PC-3 (cell line): ENCODE measurements around the gene TTC23L.

Source experiments
- EZH2 ChIP-seq: fragments of 300-600 bp; sonication (generic); IDR thresholded peaks from one replicate; pipeline ENCODE4 v1.6.1; 2017; ENCODE audit warnings: antibody characterized with exemption, mild to moderate bottlenecking, low read length; ENCODE audit not compliant: unreplicated experiment
- EZH2phosphoT487 ChIP-seq: fragments of 300-600 bp; sonication (generic); IDR thresholded peaks from 2 replicates; pipeline ENCODE4 v1.6.1; 2018; ENCODE audit warnings: mild to moderate bottlenecking, antibody characterized with exemption, low read length, borderline replicate concordance
- TF ChIP-seq, protein P1 (sequence below): fragments of 300-600 bp; sonication (generic); conservative IDR thresholded peaks from 2 replicates; pipeline ENCODE4 v1.5.1; 2017; ENCODE audit warnings: antibody characterized with exemption, low read depth, mild to moderate bottlenecking, low read length

DNA sequence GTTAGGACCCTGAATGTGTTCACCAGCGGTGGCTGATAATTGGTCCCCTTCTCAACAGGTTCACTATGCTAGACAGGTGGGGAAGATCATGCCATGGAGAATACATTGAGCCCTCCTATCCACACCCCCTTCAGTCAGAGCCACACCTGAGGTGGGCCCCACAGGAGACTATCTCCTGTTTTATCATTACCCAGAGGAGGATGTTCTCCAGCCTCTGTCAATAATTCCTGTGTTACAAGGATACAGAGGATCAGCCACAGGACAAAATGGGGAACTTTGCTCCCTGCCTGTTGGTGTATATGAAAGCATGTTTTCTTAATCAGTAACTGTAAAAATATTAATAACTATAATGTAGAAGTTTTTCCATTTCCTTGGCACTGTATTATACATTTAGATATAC, 50.4 kb downstream of the TTC23L start:
- TF ChIP-seq, protein P1, sequence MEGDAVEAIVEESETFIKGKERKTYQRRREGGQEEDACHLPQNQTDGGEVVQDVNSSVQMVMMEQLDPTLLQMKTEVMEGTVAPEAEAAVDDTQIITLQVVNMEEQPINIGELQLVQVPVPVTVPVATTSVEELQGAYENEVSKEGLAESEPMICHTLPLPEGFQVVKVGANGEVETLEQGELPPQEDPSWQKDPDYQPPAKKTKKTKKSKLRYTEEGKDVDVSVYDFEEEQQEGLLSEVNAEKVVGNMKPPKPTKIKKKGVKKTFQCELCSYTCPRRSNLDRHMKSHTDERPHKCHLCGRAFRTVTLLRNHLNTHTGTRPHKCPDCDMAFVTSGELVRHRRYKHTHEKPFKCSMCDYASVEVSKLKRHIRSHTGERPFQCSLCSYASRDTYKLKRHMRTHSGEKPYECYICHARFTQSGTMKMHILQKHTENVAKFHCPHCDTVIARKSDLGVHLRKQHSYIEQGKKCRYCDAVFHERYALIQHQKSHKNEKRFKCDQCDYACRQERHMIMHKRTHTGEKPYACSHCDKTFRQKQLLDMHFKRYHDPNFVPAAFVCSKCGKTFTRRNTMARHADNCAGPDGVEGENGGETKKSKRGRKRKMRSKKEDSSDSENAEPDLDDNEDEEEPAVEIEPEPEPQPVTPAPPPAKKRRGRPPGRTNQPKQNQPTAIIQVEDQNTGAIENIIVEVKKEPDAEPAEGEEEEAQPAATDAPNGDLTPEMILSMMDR = no peak
- no peak for TF ChIP-seq EZH2
- no peak for TF ChIP-seq EZH2phosphoT487
